OCI-LY3 (cell line): ENCODE data around the gene SCAI.

ENCODE experiments used
- CTCF ChIP-seq: fragments of 200-600, 300-600 bp; sonication (generic); IDR thresholded peaks from 2 replicates; pipeline ENCODE4 v1.5.1; 2014; ENCODE audit warnings: antibody characterized with exemption, low read length, low read depth
- EZH2phosphoT487 ChIP-seq: fragments of 200-600 bp; shearing (Covaris generic); IDR thresholded peaks from 2 replicates; pipeline ENCODE4 v1.6.1; 2018; ENCODE audit warnings: antibody characterized with exemption, mixed run types, low read depth

GRCh38 chr9:125169895-125170294 is 26.6 kb upstream of the SCAI start:
- TF ChIP-seq EZH2phosphoT487: no peak
- TF ChIP-seq CTCF: no peak
